ENCODE measurements around the gene RBMS3. TPM values are rescaled to one million over a fixed set of nuclear protein-coding genes. Genes with fewer than 3 reads are reported as not detected.

Gene RBMS3
- total RNA-seq, 2 donors from 2014 or later = 31.7 to 45.1 TPM

DNA sequence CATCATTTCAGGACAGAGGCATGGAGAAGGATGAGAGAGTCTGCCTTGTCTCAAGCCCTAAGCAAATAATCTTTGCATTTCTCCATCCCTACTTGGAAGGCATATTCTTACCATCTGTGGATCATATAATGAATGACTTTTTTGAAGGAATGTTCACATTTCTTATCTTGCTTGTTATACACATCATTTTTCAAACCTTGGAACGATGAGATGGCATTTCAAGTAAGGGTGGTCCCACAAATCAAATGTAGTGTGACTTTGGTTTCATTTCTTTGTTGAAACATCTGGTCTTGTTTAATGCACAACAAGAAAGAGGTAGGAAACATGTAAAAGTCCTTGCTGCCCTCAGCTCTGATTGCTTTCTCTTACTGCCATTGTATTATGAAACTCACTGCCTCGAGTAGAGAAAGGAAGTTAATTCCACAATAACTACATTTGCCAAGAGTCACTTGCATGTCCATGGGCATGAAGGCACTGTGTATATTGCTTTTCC, 32.1 kb downstream of the RBMS3 start:
- no peak for DNase-seq (ENCODE audit: low spot score)
- no peaks in the 10 kb centered on the region for H3K4me1 ChIP-seq (replicated peaks)
- no peak overlapping the region for H3K27ac ChIP-seq
- intact Hi-C loops (cut with DNase I) = no loop called here
- WGBS = 41% methylated on average over 2 of the region's 2 CpGs
- no peaks in the 10 kb centered on the region for H3K9me3 ChIP-seq
- no peak overlapping the region for H3K4me3 ChIP-seq
- H3K36me3 ChIP-seq = no peaks in the 10 kb centered on the region
- TF ChIP-seq POLR2A (IDR thresholded peaks at IDR 0.05) (no peak), POLR2AphosphoS5 (IDR thresholded peaks at IDR 0.05) (no peak)
- TF ChIP-seq, protein P1, sequence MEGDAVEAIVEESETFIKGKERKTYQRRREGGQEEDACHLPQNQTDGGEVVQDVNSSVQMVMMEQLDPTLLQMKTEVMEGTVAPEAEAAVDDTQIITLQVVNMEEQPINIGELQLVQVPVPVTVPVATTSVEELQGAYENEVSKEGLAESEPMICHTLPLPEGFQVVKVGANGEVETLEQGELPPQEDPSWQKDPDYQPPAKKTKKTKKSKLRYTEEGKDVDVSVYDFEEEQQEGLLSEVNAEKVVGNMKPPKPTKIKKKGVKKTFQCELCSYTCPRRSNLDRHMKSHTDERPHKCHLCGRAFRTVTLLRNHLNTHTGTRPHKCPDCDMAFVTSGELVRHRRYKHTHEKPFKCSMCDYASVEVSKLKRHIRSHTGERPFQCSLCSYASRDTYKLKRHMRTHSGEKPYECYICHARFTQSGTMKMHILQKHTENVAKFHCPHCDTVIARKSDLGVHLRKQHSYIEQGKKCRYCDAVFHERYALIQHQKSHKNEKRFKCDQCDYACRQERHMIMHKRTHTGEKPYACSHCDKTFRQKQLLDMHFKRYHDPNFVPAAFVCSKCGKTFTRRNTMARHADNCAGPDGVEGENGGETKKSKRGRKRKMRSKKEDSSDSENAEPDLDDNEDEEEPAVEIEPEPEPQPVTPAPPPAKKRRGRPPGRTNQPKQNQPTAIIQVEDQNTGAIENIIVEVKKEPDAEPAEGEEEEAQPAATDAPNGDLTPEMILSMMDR (IDR thresholded peaks at IDR 0.05) = no peak
- H3K27me3 ChIP-seq (replicated peaks; ENCODE audit: insufficient read depth) = no peaks in the 10 kb centered on the region

DNA sequence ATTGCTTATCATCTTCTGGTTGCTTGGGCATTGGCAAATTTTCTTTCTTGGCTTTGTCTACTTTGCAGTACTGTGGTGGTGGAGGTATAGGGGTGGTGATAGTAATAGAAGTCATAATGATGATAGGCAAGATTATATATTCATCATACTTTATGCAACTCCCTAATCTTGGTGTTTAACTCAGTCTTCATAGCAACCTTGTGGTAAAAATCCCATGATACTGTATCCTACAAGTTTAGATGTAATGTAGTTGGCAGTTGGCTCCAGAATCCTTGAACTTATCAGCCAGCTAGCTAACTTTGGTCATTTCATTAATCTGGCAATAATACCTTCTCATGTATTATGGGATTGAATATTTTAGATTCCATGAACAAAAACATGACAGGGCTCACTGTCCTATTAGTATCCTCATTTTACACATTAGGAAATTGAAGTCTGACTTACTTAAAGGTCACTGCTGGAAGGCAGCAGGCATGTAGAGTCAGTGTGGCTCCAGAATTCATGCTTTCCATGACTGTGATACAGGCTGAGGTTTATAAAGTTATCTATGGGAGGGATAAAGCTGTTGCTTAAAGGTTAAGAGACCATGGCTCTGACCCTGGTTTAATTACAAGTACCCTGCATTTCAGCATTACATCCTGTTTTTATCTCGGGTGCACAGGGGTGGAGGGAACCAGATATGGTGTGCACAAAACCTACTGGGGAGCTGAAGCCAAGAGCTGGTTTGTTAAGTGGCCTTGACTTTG, 33.3 kb downstream of the RBMS3 start:
- TF ChIP-seq, protein P1 (IDR thresholded peaks at IDR 0.05) = no peak
- TF ChIP-seq POLR2AphosphoS5 (IDR thresholded peaks at IDR 0.05) (no peak), POLR2A (IDR thresholded peaks at IDR 0.05) (no peak)
- H3K36me3 ChIP-seq = no peaks in the 10 kb centered on the region
- intact Hi-C loops (cut with DNase I) = no loop called here
- no peaks in the 10 kb centered on the region for H3K4me1 ChIP-seq (replicated peaks)
- no peak overlapping the region for H3K27ac ChIP-seq
- DNase-seq (ENCODE audit: low spot score) = no peak
- H3K4me3 ChIP-seq = no peak overlapping the region
- 95% methylated on average over 1 of the region's 1 CpG for whole genome bisulfite sequencing
- no peaks in the 10 kb centered on the region for H3K27me3 ChIP-seq (replicated peaks; ENCODE audit: insufficient read depth)
- no peaks in the 10 kb centered on the region for H3K9me3 ChIP-seq

DNA sequence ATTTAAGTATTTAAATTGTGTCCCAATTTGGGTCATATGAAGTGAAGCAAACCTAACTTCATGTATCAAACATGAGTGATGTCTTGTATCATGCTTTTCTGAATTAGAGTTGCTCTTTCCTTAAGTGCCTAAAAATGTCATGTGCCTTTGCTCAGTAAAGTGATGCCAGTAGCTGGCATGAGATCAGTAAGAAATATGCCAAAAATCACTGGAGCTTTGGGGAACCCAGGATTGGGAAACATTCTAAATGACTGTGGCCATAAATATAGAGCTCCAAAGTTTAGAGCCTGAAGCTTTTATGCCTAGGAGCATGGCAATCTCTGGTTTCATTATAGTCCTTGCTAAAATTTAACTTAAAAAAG, 33.8 kb downstream of the RBMS3 start:
- intact Hi-C loops (cut with DNase I) = loop anchor here (5.0 kb wide), 1 partner anchor 32 kb away; the partner anchor contains the start of gene RBMS3
- H3K9me3 ChIP-seq = no peaks in the 10 kb centered on the region
- H3K36me3 ChIP-seq = no peaks in the 10 kb centered on the region
- H3K4me1 ChIP-seq (replicated peaks) = no peaks in the 10 kb centered on the region
- TF ChIP-seq, protein P1 (IDR thresholded peaks at IDR 0.05) = no peak
- TF ChIP-seq POLR2A (IDR thresholded peaks at IDR 0.05) (no peak), POLR2AphosphoS5 (IDR thresholded peaks at IDR 0.05) (no peak)
- no peak for DNase-seq (ENCODE audit: low spot score)
- no peak overlapping the region for H3K4me3 ChIP-seq
- H3K27ac ChIP-seq = no peak overlapping the region
- H3K27me3 ChIP-seq (replicated peaks; ENCODE audit: insufficient read depth) = no peaks in the 10 kb centered on the region

DNA sequence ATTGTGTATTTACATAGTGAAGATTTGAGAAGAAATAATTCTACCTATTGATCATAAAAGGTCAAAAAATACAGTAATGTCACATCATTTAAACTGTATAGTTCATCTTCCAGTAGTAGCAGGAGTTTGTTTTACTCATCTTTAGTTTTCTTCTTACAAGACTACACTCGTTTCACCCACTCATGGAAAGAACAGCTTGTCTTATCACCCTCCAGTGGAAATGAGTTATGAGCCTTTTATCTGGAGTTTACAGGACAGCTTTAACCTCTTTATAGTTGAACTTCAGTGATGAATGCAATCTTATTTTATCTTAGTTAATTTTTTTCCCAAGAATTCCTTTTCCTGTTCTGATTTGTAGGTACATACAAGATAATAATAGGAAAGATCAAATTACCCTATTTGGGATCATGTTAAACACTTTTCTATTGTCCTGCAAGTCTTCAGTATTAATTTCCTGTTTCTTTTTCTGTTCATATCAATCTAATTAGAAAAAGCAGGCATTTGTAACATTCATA, 36.8 kb downstream of the RBMS3 start:
- intact Hi-C loops (cut with DNase I) = loop anchor here (5.0 kb wide), 1 partner anchor 35 kb away; the partner anchor contains the start of gene RBMS3
- Histone ChIP-seq H3K27ac (no peak overlapping the region), H3K36me3 (no peaks in the 10 kb centered on the region), H3K27me3 (replicated peaks; ENCODE audit: insufficient read depth) (no peaks in the 10 kb centered on the region), H3K4me3 (no peak overlapping the region), H3K9me3 (no peaks in the 10 kb centered on the region), H3K4me1 (replicated peaks) (no peaks in the 10 kb centered on the region)
- no peak for DNase-seq (ENCODE audit: low spot score)
- 3% methylated on average over 1 of the region's 1 CpG for WGBS
- TF ChIP-seq POLR2AphosphoS5 (IDR thresholded peaks at IDR 0.05) (no peak), POLR2A (IDR thresholded peaks at IDR 0.05) (no peak)
- TF ChIP-seq, protein P1 (IDR thresholded peaks at IDR 0.05) = no peak

- no peaks in the 10 kb centered on the region for H3K9me3 ChIP-seq
- WGBS = 38% methylated on average over 3 of the region's 3 CpGs
- H3K4me1 ChIP-seq (replicated peaks) = no peaks in the 10 kb centered on the region
- intact Hi-C loops (cut with DNase I) = loop anchor here (5.0 kb wide), 1 partner anchor 36 kb away; the partner anchor contains the start of gene RBMS3
- H3K27ac ChIP-seq = peak overlapping the region in 1 of 2 donors; percentile 11
- H3K27me3 ChIP-seq (replicated peaks; ENCODE audit: insufficient read depth) = no peaks in the 10 kb centered on the region
- H3K36me3 ChIP-seq = no peaks in the 10 kb centered on the region
- DNase-seq (ENCODE audit: low spot score) = no peak
- H3K4me3 ChIP-seq = no peak overlapping the region
- TF ChIP-seq, protein P1 (IDR thresholded peaks at IDR 0.05) = no peak
- TF ChIP-seq POLR2AphosphoS5 (IDR thresholded peaks at IDR 0.05) (no peak), POLR2A (IDR thresholded peaks at IDR 0.05) (no peak)
Observed at GRCh38 chr3:29318251-29318650, 37.4 kb downstream of the RBMS3 start.
